ENCODE measurements around the gene KIRREL3.

GRCh38 chr11:126511475-126512115, 489.0 kb downstream of the KIRREL3 start:
- no peak for TF ChIP-seq CTCF (IDR thresholded peaks at IDR 0.05 in 8 of 11, conservative IDR thresholded peaks at IDR 0.05 in 3 of 11)
- no peak for TF ChIP-seq POLR2AphosphoS5 (IDR thresholded peaks at IDR 0.05)
